Thoracic aorta (tissue), 2 donors: ENCODE results near the gene ST6GALNAC5. TPM values are rescaled to one million over a fixed set of nuclear protein-coding genes. Genes with fewer than 3 reads are reported as not detected.

ENCODE experiments used
- ATAC-seq: fragments of 150-250 bp; one replicate; pipeline ENCODE4 v1.8.0; 2017; ENCODE audit warnings: low read depth; ENCODE audit not compliant: insufficient number of reproducible peaks, low FRiP score
- DNase-seq: peaks from one replicate; pipeline ENCODE4 v3.0.0-alpha.2; 2020; ENCODE audit warnings: low spot score
- H3K27ac ChIP-seq, 2 donors: fragments of 200-600 bp; sonication (generic); 1 replicate in 1 of 2; 2 replicates in 1 of 2; pipeline ENCODE4 v1.5.1; 2016; ENCODE audit warnings: mild to moderate bottlenecking in 2 of 2, moderate library complexity in 2 of 2
- H3K27me3 ChIP-seq: fragments of 200-600 bp; sonication (generic); replicated peaks from 2 replicates; pipeline ENCODE4 v1.6.0; 2016; ENCODE audit warnings: mild to moderate bottlenecking; ENCODE audit not compliant: insufficient read depth
- H3K36me3 ChIP-seq: fragments of 200-600 bp; sonication (generic); one replicate; pipeline ENCODE4 v1.5.1; 2016
- H3K4me1 ChIP-seq, 2 donors: fragments of 200-600 bp; sonication (generic); 1 replicate in 1 of 2; 2 replicates in 1 of 2; pipeline versions ENCODE4 v1.5.1 to v1.6.0; 2016; ENCODE audit warnings: low read depth in 2 of 2, mild to moderate bottlenecking in 1 of 2; ENCODE audit not compliant: control insufficient read depth in 1 of 2
- H3K4me3 ChIP-seq: fragments of 200-600 bp; sonication (generic); 2 replicates; pipeline ENCODE4 v1.5.1; 2016; ENCODE audit warnings: mild to moderate bottlenecking
- H3K9me3 ChIP-seq: fragments of 200-600 bp; sonication (generic); 2 replicates; pipeline ENCODE4 v1.5.1; 2016
- CTCF ChIP-seq: fragments of 200-600 bp; sonication (generic); IDR thresholded peaks from one replicate; pipeline ENCODE4 v1.5.1; 2019; ENCODE audit warnings: antibody characterized with exemption
- total RNA-seq, 2 donors: library from RNA; depleted of rRNA; stranded (reverse); fragments of >200 nt; gene quantifications; one replicate each; pipeline versions ENCODE4 v1.1.0 to v1.2.3, GENCODE V29; 2016

Gene ST6GALNAC5
- total RNA-seq, 2 donors from 2014 or later: 7.2 to 19.8 TPM

GRCh38 chr1:77015748-77016341, 148.6 kb downstream of the ST6GALNAC5 start:
- H3K27ac ChIP-seq: no peak overlapping the region
- no peaks in the 10 kb centered on the region for H3K27me3 ChIP-seq
- H3K36me3 ChIP-seq: no peaks in the 10 kb centered on the region
- TF ChIP-seq CTCF: no peak
- H3K4me1 ChIP-seq: no peaks in the 10 kb centered on the region
- no peak overlapping the region for H3K4me3 ChIP-seq
- no peak for DNase-seq
- H3K9me3 ChIP-seq: no peaks in the 10 kb centered on the region
- no peak for ATAC-seq

- DNase-seq (no peak), ATAC-seq (no peak)
Measured at GRCh38 chr1:77016386-77016985, 149.2 kb downstream of the ST6GALNAC5 start.

GRCh38 chr1:77018311-77018710, 151.0 kb downstream of the ST6GALNAC5 start:
- DNase-seq: no peak
- no peak overlapping the region for H3K27ac ChIP-seq
- no peaks in the 10 kb centered on the region for H3K27me3 ChIP-seq
- H3K4me1 ChIP-seq: no peaks in the 10 kb centered on the region
- no peaks in the 10 kb centered on the region for H3K9me3 ChIP-seq
- no peaks in the 10 kb centered on the region for H3K36me3 ChIP-seq
- ATAC-seq: no peak
- H3K4me3 ChIP-seq: no peak overlapping the region
- TF ChIP-seq CTCF: no peak

More at GRCh38 chr1:77016386-77016985, 149.2 kb downstream of the ST6GALNAC5 start:
- Histone ChIP-seq H3K9me3 (no peaks in the 10 kb centered on the region), H3K27me3 (no peaks in the 10 kb centered on the region), H3K4me3 (no peak overlapping the region), H3K4me1 (no peaks in the 10 kb centered on the region), H3K27ac (no peak overlapping the region), H3K36me3 (no peaks in the 10 kb centered on the region)
- no peak for TF ChIP-seq CTCF

- Histone ChIP-seq H3K36me3 (no peaks in the 10 kb centered on the region), H3K27ac (no peak overlapping the region), H3K4me1 (no peaks in the 10 kb centered on the region), H3K9me3 (no peaks in the 10 kb centered on the region), H3K4me3 (no peak overlapping the region), H3K27me3 (no peaks in the 10 kb centered on the region)
- DNase-seq (no peak), ATAC-seq (no peak)
- no peak for TF ChIP-seq CTCF
Measured at GRCh38 chr1:77018761-77019160, 151.5 kb downstream of the ST6GALNAC5 start.

- Histone ChIP-seq H3K9me3 (no peaks in the 10 kb centered on the region), H3K36me3 (no peaks in the 10 kb centered on the region), H3K27ac (no peak overlapping the region), H3K27me3 (no peaks in the 10 kb centered on the region), H3K4me1 (no peaks in the 10 kb centered on the region), H3K4me3 (no peak overlapping the region)
- no peak for TF ChIP-seq CTCF
- no peak for DNase-seq
- ATAC-seq: no peak
Measured at GRCh38 chr1:77021732-77022131, 154.5 kb downstream of the ST6GALNAC5 start.
